Liver (tissue), 3 donors: ENCODE measurements around the gene ZNF205.

Experiments
- JUND ChIP-seq, 2 donors: IDR thresholded peaks; 2 replicates each; pipeline ENCODE4 v1.6.1; 2016; ENCODE audit warnings: antibody characterized with exemption in 2 of 2
- NR2F2 ChIP-seq: IDR thresholded peaks from 2 replicates; pipeline ENCODE4 v1.6.1; 2016; ENCODE audit warnings: antibody characterized with exemption
- RAD21 ChIP-seq, 2 donors: IDR thresholded peaks; 2 replicates each; pipeline ENCODE4 v1.6.1; 2016; ENCODE audit warnings: antibody characterized with exemption in 2 of 2, mild to moderate bottlenecking in 2 of 2
- TAF1 ChIP-seq: conservative IDR thresholded peaks from 2 replicates; pipeline ENCODE4 v1.6.1; 2016; ENCODE audit warnings: antibody characterized with exemption, mild to moderate bottlenecking
- TF ChIP-seq, protein P1 (sequence below): fragments of 150-350 bp; IDR thresholded peaks from 2 replicates; pipeline ENCODE4 v1.5.1; 2017; ENCODE audit warnings: improper control_type of control experiment, low read depth, low read length; ENCODE audit not compliant: missing input control
- TF ChIP-seq, protein P2 (sequence below): IDR thresholded peaks from 2 replicates; pipeline ENCODE4 v1.6.1; 2016; ENCODE audit warnings: antibody characterized with exemption
- TF ChIP-seq, protein P3 (sequence below): IDR thresholded peaks from 2 replicates; pipeline ENCODE4 v1.6.1; 2016; ENCODE audit warnings: antibody characterized with exemption
- TF ChIP-seq, protein P4 (sequence below): IDR thresholded peaks from 2 replicates; pipeline ENCODE4 v1.6.1; 2016; ENCODE audit warnings: antibody characterized with exemption, mild to moderate bottlenecking
- donor health status: healthy.
- donor health status: healthy.

DNA sequence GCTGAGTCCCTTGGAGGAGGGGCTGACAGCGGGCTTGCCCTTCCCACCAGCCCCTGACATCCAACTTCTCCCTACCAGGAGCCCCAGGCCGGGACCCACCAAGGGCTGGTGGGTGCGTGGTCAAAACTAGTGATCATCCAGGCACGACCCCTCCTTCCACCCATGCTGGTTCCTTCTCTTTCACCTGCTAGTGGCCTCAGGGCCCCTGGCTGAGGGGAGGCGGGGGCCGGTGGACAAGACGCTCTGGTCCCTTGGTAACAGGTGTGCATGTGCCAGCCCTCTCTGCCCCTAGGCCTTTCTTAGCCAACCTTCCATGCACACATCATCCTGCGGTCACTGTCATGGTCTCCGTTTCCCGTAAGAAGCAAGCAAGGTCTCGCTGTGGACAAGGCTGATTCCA is 30.8 kb downstream of the ZNF205 start:
- TF ChIP-seq, protein P1, sequence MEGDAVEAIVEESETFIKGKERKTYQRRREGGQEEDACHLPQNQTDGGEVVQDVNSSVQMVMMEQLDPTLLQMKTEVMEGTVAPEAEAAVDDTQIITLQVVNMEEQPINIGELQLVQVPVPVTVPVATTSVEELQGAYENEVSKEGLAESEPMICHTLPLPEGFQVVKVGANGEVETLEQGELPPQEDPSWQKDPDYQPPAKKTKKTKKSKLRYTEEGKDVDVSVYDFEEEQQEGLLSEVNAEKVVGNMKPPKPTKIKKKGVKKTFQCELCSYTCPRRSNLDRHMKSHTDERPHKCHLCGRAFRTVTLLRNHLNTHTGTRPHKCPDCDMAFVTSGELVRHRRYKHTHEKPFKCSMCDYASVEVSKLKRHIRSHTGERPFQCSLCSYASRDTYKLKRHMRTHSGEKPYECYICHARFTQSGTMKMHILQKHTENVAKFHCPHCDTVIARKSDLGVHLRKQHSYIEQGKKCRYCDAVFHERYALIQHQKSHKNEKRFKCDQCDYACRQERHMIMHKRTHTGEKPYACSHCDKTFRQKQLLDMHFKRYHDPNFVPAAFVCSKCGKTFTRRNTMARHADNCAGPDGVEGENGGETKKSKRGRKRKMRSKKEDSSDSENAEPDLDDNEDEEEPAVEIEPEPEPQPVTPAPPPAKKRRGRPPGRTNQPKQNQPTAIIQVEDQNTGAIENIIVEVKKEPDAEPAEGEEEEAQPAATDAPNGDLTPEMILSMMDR: no peak
- TF ChIP-seq JUND (IDR thresholded peaks at IDR 0.05): no peak
- TF ChIP-seq, protein P2, sequence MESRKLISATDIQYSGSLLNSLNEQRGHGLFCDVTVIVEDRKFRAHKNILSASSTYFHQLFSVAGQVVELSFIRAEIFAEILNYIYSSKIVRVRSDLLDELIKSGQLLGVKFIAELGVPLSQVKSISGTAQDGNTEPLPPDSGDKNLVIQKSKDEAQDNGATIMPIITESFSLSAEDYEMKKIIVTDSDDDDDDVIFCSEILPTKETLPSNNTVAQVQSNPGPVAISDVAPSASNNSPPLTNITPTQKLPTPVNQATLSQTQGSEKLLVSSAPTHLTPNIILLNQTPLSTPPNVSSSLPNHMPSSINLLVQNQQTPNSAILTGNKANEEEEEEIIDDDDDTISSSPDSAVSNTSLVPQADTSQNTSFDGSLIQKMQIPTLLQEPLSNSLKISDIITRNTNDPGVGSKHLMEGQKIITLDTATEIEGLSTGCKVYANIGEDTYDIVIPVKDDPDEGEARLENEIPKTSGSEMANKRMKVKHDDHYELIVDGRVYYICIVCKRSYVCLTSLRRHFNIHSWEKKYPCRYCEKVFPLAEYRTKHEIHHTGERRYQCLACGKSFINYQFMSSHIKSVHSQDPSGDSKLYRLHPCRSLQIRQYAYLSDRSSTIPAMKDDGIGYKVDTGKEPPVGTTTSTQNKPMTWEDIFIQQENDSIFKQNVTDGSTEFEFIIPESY: no peak
- TF ChIP-seq RAD21 (IDR thresholded peaks at IDR 0.05): no peak
- TF ChIP-seq, protein P3, sequence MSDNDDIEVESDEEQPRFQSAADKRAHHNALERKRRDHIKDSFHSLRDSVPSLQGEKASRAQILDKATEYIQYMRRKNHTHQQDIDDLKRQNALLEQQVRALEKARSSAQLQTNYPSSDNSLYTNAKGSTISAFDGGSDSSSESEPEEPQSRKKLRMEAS: no peak
- TF ChIP-seq NR2F2: no peak
- no peak for TF ChIP-seq TAF1
- TF ChIP-seq, protein P4, sequence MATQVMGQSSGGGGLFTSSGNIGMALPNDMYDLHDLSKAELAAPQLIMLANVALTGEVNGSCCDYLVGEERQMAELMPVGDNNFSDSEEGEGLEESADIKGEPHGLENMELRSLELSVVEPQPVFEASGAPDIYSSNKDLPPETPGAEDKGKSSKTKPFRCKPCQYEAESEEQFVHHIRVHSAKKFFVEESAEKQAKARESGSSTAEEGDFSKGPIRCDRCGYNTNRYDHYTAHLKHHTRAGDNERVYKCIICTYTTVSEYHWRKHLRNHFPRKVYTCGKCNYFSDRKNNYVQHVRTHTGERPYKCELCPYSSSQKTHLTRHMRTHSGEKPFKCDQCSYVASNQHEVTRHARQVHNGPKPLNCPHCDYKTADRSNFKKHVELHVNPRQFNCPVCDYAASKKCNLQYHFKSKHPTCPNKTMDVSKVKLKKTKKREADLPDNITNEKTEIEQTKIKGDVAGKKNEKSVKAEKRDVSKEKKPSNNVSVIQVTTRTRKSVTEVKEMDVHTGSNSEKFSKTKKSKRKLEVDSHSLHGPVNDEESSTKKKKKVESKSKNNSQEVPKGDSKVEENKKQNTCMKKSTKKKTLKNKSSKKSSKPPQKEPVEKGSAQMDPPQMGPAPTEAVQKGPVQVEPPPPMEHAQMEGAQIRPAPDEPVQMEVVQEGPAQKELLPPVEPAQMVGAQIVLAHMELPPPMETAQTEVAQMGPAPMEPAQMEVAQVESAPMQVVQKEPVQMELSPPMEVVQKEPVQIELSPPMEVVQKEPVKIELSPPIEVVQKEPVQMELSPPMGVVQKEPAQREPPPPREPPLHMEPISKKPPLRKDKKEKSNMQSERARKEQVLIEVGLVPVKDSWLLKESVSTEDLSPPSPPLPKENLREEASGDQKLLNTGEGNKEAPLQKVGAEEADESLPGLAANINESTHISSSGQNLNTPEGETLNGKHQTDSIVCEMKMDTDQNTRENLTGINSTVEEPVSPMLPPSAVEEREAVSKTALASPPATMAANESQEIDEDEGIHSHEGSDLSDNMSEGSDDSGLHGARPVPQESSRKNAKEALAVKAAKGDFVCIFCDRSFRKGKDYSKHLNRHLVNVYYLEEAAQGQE: no peak
